ENCODE measurements around the gene ZNF630. TPM values are rescaled to one million over a fixed set of nuclear protein-coding genes. Genes with fewer than 3 reads are reported as not detected.
"Not testable (repeated sequence)": the region's sequence is repeated elsewhere in the genome, so short reads cannot be mapped to it uniquely, and the experiment has no call there.

ZNF630 gene
- total and polyA plus RNA-seq, 4 donors: 0.98 to 6.7 (median 2.0) TPM

DNA sequence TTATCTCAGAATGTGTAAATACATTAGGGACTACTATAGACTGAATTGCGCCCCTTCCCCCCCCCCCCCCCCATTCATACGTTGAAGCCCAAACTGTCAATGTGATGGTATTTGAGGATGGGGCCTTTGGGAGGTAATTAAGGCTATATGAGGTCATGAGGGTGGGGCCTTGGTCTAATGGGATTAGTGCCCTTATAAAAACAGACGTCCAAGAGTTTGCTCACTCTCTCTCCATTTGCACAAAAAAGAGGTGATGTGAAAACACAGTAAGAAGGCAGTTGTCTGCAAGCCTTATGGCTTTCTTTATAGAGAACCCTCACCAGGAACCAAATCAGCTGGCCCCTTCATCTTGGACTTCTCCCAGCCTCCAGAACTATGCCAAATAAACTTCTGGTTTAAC is 49.3 kb downstream of the ZNF630 start:
- peak overlapping the region in 1 of 2 donors; percentile 94 for H3K27ac ChIP-seq (ENCODE audit: low read depth in 1 of 2, low read length in 1 of 2)
- DNase-seq (no peak), ATAC-seq (ENCODE audit: insufficient read depth, low FRiP score) (no peak)
- H3K27me3 ChIP-seq (ENCODE audit: control insufficient read depth in 3 of 3, insufficient read depth in 3 of 3, low read length in 2 of 3): no peaks in the 10 kb centered on the region
- WGBS, 2 donors: 65 to 67% methylated on average over 1 to 3 of the region's 3 CpGs
- no peak for TF ChIP-seq CTCF (IDR thresholded peaks at IDR 0.05; ENCODE audit: control extremely low read depth, extremely low read depth)
- H3K4me1 ChIP-seq (ENCODE audit: control insufficient read depth in 5 of 5, insufficient read depth in 5 of 5, low read length in 5 of 5): no peaks in the 10 kb centered on the region
- peak overlapping the region in 1 of 2 donors; percentile 95 for H3K9ac ChIP-seq (ENCODE audit: insufficient read depth in 1 of 2, low read length in 2 of 2)
- H3K9me3 ChIP-seq (ENCODE audit: control insufficient read depth in 4 of 4, insufficient read depth in 3 of 4, low read length in 3 of 4): peaks cover 0 to 7% (median 0%) of the 10 kb centered on the region in 4 donors
- no peaks in the 10 kb centered on the region for H3K36me3 ChIP-seq (ENCODE audit: control insufficient read depth in 4 of 4, insufficient read depth in 4 of 4, low read length in 4 of 4)
- H3K4me3 ChIP-seq: no peak overlapping the region

DNA sequence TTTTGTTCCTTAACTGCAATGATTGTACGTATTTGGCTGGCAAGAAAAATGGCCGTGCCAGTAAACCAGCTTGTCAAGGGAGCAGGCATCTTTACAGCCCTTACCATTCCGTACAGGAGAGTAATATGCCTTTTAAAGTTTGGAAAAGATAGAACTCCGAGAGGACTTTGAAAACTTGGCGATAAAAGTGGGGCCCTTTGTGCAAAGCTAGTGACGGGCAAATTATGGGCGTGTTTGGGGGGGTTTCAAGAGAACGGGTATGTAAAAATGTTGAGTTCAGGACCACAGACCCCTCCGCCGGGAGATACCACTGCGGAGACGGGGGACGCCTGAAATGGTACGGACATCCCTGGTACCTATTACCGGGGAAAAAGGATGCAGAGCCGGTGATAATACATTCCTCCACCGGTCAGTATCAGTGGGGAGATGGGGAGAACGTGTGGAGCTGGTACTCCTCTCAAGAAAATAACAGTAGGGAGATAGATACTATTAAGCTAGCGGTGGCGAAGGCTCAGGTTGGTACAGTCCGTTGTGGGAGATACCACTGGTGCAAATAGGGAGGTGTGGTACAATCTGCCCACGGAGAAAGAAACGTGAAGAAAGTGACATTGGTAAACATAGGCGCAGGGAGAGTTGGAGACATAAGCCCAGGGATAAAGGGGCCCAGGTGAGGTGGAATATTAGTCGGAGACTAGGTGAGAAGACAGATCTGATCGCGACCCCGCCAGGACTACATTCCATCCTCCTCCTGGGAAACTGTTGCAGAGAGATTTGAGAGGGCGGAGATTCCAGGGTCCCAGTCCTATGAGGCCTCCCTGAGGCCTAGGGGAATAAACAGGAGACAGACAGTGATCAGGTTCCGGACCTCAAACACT is 50.2 kb downstream of the ZNF630 start:
- Histone ChIP-seq H3K36me3 (ENCODE audit: control insufficient read depth in 4 of 4, insufficient read depth in 4 of 4, low read length in 4 of 4) (no peaks in the 10 kb centered on the region), H3K4me1 (ENCODE audit: control insufficient read depth in 5 of 5, insufficient read depth in 5 of 5, low read length in 5 of 5) (no peaks in the 10 kb centered on the region), H3K9ac (ENCODE audit: insufficient read depth in 1 of 2, low read length in 2 of 2) (peak overlapping the region; percentile 80 to 95), H3K27ac (ENCODE audit: low read depth in 1 of 2, low read length in 1 of 2) (peak overlapping the region; percentile 89 to 94), H3K27me3 (ENCODE audit: control insufficient read depth in 3 of 3, insufficient read depth in 3 of 3, low read length in 2 of 3) (no peaks in the 10 kb centered on the region), H3K4me3 (peak overlapping the region; percentile 54), H3K9me3 (ENCODE audit: control insufficient read depth in 4 of 4, insufficient read depth in 3 of 4, low read length in 3 of 4) (peaks cover 0 to 7% (median 0%) of the 10 kb centered on the region in 4 donors)
- 0 to 31% methylated on average over 30 of the region's 30 CpGs for WGBS, 2 donors
- ATAC-seq (ENCODE audit: insufficient read depth, low FRiP score): peak; percentile 75
- TF ChIP-seq CTCF (IDR thresholded peaks at IDR 0.05; ENCODE audit: control extremely low read depth, extremely low read depth): no peak
- DNase-seq: peak; percentile 89 to 94 (median 94)

- not testable (repeated sequence) for H3K4me1 ChIP-seq (ENCODE audit: control insufficient read depth in 5 of 5, insufficient read depth in 5 of 5, low read length in 5 of 5); H3K27ac ChIP-seq (ENCODE audit: low read depth in 1 of 2, low read length in 1 of 2); ATAC-seq (ENCODE audit: insufficient read depth, low FRiP score); H3K4me3 ChIP-seq; DNase-seq; H3K27me3 ChIP-seq (ENCODE audit: control insufficient read depth in 3 of 3, insufficient read depth in 3 of 3, low read length in 2 of 3); H3K9me3 ChIP-seq (ENCODE audit: control insufficient read depth in 4 of 4, insufficient read depth in 3 of 4, low read length in 3 of 4); H3K36me3 ChIP-seq (ENCODE audit: control insufficient read depth in 4 of 4, insufficient read depth in 4 of 4, low read length in 4 of 4); H3K9ac ChIP-seq (ENCODE audit: insufficient read depth in 1 of 2, low read length in 2 of 2)
- 26 to 57% methylated on average over 9 to 11 of the region's 11 CpGs for WGBS, 2 donors
Measured at GRCh38 chrX:48020472-48020871, 51.0 kb downstream of the ZNF630 start.

DNA sequence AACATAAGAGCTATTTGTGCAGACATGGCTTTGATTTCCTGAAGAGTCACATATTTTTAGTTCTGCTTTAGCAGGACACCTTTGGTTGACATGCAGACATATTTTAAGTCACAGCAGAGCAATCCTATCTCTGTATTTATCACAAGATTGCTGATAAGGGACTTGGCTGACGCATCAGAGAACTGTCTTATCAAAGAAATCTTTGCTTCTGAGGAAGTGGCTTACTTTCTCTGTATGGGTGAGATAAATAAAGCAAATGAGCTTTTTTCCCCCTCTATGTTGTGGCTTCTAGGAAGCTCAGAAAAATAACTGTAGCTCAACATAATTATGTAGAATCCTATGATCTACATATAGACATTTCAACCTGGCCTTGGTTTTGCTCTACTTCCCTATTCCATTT is 51.5 kb downstream of the ZNF630 start:
- no CpG with 5 or more reads among the region's 1 CpG for WGBS, 2 donors
- DNase-seq; H3K4me3 ChIP-seq; H3K27ac ChIP-seq (ENCODE audit: low read depth in 1 of 2, low read length in 1 of 2); H3K9me3 ChIP-seq (ENCODE audit: control insufficient read depth in 4 of 4, insufficient read depth in 3 of 4, low read length in 3 of 4); H3K27me3 ChIP-seq (ENCODE audit: control insufficient read depth in 3 of 3, insufficient read depth in 3 of 3, low read length in 2 of 3); ATAC-seq (ENCODE audit: insufficient read depth, low FRiP score); H3K4me1 ChIP-seq (ENCODE audit: control insufficient read depth in 5 of 5, insufficient read depth in 5 of 5, low read length in 5 of 5); H3K36me3 ChIP-seq (ENCODE audit: control insufficient read depth in 4 of 4, insufficient read depth in 4 of 4, low read length in 4 of 4); H3K9ac ChIP-seq (ENCODE audit: insufficient read depth in 1 of 2, low read length in 2 of 2): not testable (repeated sequence)

DNA sequence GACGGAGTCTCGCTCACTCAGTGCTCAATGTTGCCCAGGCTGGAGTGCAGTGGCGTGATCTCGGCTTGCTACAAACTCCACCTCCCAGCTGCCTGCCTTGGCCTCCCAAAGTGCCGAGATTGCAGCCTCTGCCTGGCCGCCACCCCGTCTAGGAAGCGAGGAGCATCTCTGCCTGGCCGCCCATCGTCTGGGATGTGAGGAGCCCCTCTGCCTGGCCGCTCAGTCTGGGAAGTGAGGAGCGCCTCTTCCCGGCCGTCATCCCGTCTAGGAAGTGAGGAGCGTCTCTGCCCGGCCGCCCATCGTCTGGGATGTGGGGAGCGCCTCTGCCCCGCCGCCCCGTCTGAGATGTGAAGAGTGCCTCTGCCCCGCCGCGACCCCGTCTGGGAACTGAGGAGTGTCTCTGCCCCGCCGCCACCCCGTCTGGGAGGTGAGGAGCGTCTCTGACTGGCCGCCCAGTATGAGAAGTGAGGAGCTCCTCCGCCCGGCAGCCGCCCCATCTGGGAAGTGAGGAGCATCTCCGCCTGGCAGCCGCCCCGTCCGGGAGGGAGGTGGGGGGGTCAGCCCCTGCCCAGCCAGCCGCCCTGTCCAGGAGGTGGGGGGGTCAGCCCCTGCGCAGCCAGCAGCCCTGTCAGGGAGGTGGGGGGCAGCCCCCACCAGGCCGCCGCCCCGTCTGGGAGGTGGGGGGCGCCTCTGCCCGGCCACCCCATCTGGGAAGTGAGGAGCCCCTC is 54.7 kb downstream of the ZNF630 start:
- H3K36me3 ChIP-seq (ENCODE audit: control insufficient read depth in 4 of 4, insufficient read depth in 4 of 4, low read length in 4 of 4); H3K4me1 ChIP-seq (ENCODE audit: control insufficient read depth in 5 of 5, insufficient read depth in 5 of 5, low read length in 5 of 5); ATAC-seq (ENCODE audit: insufficient read depth, low FRiP score); H3K9me3 ChIP-seq (ENCODE audit: control insufficient read depth in 4 of 4, insufficient read depth in 3 of 4, low read length in 3 of 4); H3K9ac ChIP-seq (ENCODE audit: insufficient read depth in 1 of 2, low read length in 2 of 2); H3K27me3 ChIP-seq (ENCODE audit: control insufficient read depth in 3 of 3, insufficient read depth in 3 of 3, low read length in 2 of 3); H3K4me3 ChIP-seq; H3K27ac ChIP-seq (ENCODE audit: low read depth in 1 of 2, low read length in 1 of 2); DNase-seq: not testable (repeated sequence)
- WGBS, 2 donors: 90 to 98% methylated on average over 9 to 38 of the region's 46 CpGs

- not testable (repeated sequence) for H3K4me3 ChIP-seq; H3K4me1 ChIP-seq (ENCODE audit: control insufficient read depth in 5 of 5, insufficient read depth in 5 of 5, low read length in 5 of 5); H3K27ac ChIP-seq (ENCODE audit: low read depth in 1 of 2, low read length in 1 of 2); H3K27me3 ChIP-seq (ENCODE audit: control insufficient read depth in 3 of 3, insufficient read depth in 3 of 3, low read length in 2 of 3); H3K9ac ChIP-seq (ENCODE audit: insufficient read depth in 1 of 2, low read length in 2 of 2); ATAC-seq (ENCODE audit: insufficient read depth, low FRiP score); H3K9me3 ChIP-seq (ENCODE audit: control insufficient read depth in 4 of 4, insufficient read depth in 3 of 4, low read length in 3 of 4); DNase-seq; H3K36me3 ChIP-seq (ENCODE audit: control insufficient read depth in 4 of 4, insufficient read depth in 4 of 4, low read length in 4 of 4)
- WGBS, 2 donors: no CpG with 5 or more reads among the region's 2 CpGs
Measured at GRCh38 chrX:48009445-48009960, 61.9 kb downstream of the ZNF630 start.
